T-helper 1 cell treated with Interleukin-12 subunit alpha and Interleukin-12 subunit beta and Interleukin-4 antibody, amounts not matched to agents 30 ng/mL and 1 ng/mL, for 36 hours (primary cell): ENCODE measurements around the gene KLHL3. TPM values are rescaled to one million over a fixed set of nuclear protein-coding genes. Genes with fewer than 3 reads are reported as not detected.

Source experiments
- intact Hi-C: fragments of 100-400 bp; cut with micrococcal nuclease; formaldehyde crosslinking; loops from one replicate; pipeline ENCODE4 v1.15.1; 2024
- total RNA-seq: library from RNA; stranded (reverse); gene quantifications from 2 replicates; pipeline ENCODE4 v1.2.3, GENCODE V29; 2022

The KLHL3 gene
- total RNA-seq, 1 donor from 2014 or later: 3.8 TPM

DNA sequence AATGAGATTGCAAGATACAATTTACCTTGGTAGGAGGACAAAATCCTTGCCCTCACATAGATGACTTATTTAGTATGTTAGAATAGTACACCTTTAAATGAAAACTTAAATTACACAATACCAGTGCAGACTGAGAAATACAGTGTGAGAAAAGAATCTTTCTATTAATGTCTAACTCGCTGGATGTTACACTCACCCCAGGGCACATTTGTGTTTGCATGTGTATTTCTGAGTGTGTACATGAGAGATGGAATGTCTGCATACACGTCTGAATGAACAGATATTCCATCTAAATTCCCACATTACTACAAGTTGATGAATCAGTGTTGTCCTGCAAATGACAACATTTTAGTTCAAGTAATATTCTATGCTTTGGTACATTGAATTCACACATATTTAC, 99.8 kb downstream of the KLHL3 start:
- intact Hi-C loops: no loop called here

DNA sequence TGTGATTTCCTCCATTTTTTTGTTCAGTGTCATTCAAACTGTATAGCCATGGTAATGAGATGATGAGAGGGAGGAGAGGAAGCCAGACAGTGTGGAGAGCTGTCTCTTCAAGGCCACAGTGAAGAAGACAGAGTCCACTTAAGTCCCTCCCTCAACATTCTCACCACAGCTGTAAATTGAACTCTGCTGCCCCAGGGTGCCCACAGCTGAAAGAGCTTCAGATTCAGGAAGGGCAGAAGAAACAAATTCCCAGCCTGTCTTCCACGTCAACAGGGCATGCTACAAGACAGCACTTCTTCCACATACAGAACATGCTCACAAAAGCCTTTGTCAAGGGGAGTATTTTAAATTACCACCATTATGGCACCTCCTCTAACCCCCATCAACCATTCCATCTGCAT, 100.4 kb downstream of the KLHL3 start:
- intact Hi-C loops: no loop called here

DNA sequence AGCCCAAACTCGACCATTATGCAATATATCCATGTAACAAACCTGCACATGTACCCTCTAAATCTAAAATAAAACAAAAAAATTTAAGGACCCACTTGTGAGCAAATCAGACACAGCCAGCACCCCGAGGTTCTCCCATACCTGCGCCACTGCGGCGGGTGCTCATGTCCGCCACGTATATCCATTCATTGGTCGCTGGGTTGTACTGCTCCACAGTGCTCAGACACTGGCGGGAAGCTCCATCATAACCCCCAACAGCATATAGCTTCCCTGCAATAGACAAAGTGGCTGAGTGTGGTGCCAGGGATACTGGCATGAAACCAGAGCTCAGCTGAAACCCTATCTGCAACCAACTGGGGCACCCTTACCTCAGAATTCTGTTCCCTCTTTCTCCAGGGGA, 102.0 kb downstream of the KLHL3 start:
- intact Hi-C loops: no loop called here

DNA sequence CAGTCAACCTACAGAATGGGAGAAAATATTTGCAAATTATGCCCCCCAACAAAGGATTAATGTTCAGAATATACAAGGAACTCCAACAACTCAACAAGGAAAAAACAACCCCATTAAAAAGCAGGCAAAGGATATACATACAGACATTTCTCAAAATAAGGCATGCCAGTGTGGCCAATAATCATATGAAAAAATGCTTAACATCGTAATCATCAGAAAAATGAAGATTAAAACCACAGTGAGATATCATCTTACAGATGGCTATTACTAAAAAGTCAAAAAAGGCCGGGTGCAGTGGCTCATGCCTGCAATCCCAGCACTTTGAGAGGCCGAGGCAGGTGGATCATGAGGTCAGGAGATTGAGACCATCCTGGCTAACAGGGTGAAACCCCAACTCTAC, 103.2 kb downstream of the KLHL3 start:
- intact Hi-C loops: no loop called here

DNA sequence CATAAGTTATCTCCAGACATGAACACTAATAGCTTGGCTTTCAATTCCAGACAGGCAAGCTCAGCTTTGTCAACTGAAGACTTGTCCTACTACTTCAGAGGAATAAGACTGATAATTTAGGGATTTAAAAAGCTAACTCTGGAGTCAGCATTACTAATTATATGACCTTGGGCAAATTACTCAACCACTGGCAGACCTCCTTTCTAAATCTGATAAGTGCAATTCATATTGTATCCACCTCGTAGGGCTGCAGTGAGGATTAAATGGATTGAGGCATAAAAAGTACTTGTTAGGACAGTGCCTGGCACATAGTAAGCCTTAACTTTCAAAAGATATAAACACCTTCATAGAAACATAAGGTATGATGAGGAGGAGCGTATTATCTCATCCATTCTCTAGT, 104.4 kb downstream of the KLHL3 start:
- intact Hi-C loops: no loop called here

DNA sequence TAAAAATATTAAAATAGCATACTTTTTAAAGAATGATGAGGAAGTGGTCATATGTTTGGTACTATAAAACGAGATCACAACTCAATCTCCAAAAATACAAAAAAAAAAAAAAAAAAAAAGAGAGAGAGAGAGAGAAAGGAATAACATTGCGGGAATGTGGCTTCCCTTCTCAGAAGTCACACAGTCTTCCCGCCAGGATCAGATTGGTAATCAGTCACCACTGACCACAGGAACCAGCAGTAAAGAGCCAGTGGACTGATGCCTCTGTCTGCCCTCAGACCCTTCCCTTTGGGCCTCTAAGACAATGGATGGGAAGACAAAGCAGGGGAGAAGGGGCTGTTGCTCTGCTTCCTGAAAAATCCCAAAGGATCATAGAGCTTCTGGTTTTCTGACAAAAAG, 104.9 kb downstream of the KLHL3 start:
- intact Hi-C loops: no loop called here

DNA sequence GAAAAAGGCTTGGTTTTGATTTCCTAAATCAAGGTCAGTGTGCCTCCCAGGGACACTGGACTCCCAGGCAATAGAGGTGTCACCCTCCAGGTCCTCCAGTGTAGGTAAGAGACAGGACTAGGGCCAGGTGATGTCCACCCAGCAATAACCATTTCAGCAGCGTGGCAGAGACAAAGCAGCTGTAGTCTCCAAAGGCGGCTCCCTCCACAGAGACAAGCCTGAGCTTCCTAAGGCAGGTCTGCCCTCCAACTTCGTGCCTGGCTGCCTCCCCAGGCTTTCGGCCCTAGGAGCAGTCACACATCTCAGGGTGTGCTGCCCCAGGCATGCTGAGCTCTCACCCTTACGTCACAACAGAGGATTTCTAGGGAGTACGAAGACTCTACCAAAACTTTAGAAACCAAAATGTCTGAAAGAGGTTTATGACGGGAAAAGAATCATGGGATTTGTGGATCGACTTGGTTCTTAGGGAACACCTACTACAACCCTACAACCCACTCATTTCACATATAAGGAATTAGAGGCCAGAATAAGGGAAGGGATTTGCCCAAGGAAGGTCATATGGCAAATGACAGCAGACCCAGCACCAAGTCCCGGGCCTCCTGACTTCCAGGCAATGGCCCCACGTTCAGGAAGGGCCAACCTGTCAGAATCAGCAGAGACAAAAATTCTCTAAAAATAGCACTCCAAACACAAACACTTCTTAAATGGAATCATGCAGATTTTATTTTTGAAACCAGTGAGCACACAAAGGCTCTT, 105.5 kb downstream of the KLHL3 start:
- intact Hi-C loops: no loop called here

DNA sequence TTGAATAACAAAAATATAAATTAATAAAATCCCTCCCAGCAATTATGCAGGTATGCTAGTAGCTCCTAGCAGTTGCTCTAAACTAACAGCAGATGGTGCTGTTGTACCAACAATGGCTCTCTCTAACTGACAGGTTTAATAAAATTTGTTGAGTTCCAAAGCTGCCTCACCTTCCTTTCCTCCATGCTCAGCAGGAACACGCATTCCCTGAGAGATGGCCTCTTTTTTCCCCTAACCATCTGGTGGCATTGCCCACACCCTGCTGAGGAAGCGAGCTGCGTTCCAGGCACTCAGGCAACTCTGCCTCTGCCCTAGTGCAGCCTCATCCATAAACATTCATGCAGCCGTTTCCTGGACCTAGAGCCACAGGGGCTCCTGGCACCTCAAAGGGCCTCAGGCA, 106.2 kb downstream of the KLHL3 start:
- intact Hi-C loops: loop anchor here (1.0 kb wide), 6 partner anchors 31 to 549 kb away; partner anchors contain the start of gene BRD8

DNA sequence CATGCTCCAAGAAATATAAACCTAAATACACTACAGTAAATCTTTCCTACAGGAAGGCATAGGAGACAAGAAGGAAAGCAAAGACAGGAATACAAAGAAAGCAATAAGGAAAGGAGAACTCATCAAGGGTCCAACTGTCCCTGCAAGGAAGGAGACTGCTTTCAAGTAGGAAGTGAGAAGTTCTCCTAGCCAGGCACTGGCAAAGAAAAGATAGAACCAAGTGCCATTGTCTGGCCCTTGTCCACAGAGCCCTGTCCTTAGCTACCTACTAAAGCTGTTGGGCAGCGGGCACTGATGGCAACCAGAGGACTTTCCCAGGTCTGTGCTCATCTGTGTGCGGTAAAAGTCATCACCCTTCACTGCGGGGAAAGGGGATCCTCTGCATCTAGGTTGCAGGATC, 108.2 kb downstream of the KLHL3 start:
- intact Hi-C loops: no loop called here

DNA sequence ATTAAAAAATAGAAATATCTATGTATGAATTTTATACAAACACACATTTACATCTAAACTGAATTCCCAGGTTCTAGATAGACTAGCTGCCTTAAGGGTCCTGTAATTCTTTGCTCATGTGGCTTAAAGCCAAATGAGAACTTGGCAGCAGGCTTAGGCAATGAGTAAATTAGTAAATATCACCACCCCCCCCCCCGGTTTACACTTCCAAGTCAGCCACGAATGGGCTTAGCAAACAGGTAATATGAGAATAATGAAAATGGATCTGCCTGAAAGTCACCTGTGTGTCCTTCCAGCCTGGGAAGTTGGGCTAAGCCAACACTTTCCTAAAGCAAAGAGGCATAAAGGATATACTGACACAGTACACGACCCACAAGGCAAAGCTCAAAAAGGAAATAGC, 108.6 kb downstream of the KLHL3 start:
- intact Hi-C loops: no loop called here

DNA sequence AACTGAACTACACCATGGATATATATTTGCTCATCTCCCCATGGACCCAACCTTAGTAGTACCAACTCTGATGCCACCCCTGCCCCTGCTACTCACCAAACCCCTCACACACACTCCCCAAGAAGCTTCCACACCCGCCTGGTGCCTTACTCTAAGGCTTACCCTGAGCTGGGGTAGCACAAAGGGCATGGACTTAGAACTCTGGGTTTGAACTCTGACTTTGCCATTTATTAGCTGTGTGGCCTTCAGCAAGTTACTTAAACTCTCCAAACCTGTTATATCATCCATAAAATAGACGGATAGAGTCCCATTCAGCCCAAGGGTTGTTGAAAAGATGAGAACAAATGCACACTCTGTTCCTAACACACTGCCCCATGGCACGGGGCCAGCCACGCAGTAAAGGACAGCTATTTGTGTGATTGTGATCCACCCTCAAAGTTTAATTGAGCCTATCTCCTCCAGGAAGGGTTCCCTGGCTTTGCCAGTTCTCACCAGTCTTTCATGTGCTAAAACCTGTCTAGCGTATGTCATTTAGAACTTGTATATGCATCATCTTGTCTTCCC, 111.0 kb downstream of the KLHL3 start:
- intact Hi-C loops: no loop called here

DNA sequence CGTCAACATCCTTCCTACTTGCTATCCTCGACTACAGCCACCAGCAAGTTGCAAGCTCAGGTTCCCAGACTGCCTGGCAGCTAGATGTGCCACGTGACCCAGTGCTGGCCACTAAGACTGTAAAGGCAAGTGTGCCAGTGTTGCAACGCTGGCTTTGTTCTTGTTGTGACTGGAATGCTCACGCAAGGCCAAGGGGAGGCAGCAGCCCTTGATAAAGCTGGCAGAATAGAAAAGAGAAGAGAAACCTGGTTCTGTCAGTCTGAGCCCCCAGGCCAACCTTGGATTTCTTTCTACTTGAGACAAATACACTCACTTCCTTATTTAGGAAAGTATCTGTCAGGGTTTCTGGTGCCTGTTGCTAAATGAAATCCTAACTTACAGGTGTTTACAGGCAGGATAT, 113.0 kb downstream of the KLHL3 start:
- intact Hi-C loops: no loop called here

DNA sequence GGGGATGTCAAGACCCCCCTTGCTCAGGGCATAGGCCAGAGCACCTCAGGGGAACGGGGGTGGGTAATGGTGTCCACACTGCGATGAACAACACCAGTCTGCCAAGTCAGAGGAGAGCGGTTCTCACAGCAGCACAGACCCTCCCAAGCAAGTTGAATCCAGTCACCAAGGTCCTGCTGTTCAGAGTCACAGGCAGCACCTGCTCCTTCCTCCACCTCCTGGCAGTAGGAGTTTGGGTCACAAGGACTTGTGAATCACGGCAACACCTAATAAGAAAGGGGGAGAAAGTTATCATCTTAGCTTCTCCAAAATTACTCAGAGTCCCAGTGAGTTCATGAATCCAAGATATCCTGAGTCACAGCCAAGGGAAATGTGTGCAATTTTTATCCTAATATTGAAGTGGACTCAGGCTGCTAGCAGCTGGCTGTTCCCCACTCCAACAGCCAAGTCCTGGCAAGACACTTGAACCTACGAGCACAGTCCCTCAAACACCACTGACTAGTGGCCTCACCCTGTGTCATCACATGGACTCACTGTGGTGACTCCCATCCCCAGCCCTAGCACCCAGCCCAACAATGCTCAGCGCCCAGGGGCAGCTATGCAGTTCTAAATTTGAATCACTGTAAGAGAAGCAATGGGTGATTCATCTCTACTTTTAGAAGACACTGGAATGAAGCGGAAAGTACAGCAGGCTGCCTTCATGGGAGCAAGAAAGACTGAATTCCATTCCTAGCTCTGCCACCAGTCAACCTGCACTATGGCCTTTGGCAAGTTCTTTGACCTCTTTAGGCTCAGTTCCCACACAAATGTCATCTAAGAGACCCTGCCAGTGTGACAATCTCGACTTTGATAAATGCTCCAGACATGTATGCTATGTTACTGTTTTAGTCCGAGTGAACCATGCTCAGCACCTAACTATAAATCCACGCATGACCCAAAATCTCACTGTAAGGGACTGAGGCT, 113.7 kb downstream of the KLHL3 start:
- intact Hi-C loops: no loop called here

DNA sequence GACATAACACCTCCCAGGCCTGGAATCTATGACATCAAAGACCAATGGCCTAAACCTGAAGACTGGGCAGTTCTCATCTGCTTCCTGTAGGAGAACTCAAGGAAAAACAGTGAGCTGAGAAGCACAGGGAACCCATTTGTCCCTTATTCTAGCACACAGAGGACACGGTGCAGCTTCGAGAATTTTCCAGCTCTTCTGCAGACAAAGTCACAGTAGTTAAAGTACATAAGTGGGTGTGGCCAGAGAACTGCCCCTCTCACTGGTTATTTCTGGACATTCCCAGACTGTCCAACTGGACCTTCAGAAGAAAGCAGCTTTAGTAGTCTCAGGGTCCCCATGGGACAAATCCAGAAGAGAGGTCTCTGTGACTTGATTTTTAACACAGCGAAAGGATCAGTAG, 114.6 kb downstream of the KLHL3 start:
- intact Hi-C loops: no loop called here

DNA sequence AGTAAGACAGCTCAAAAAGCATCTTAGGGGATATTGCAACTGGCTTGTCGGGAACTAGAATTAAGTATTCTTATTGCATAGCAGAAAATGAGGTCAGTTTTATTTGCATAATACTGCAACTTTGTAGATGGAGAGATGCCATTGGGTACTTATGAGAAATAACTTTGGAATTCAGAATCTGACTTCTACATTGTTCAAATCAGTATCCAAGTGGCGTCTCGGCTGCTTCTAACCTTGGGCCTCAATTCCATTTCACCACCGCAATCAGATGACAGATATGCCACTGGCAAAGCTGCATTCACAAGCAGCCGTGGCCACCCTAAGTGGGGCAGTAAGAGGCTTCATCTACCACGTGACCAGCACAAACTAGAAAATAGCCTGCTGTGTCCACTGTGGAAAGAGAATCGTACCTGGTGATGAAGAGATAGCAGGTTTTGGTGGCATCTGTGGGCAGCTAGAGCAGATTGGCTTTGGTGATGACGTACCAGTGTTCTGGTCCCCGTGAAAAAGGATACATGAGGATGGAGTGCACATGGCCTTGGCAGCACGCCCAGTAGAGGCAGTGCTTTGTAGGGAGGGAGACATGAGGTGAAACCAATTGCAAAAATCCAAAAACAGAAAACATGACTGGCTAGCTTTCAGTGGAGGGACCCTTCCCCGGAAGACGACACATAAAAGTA, 116.6 kb downstream of the KLHL3 start:
- intact Hi-C loops: no loop called here

DNA sequence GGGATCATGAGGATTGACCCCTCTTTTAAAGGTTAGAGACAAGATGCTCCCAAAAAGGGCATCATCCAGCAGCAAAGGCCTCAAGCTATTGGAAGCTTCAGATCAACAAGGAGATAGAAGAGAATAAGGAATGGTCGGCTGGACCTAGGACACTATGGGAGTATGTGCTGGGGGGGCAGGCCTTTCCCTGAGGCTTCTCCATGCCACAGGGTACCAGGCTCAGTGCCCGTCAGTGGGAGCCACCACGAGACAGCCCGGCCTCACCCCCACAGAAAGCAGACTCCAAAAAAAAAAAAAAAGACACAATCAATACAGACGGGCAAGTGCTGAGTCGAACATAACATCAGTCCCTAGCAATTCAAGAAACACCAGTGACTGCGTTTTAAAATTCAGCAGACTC, 117.4 kb downstream of the KLHL3 start:
- intact Hi-C loops: no loop called here

DNA sequence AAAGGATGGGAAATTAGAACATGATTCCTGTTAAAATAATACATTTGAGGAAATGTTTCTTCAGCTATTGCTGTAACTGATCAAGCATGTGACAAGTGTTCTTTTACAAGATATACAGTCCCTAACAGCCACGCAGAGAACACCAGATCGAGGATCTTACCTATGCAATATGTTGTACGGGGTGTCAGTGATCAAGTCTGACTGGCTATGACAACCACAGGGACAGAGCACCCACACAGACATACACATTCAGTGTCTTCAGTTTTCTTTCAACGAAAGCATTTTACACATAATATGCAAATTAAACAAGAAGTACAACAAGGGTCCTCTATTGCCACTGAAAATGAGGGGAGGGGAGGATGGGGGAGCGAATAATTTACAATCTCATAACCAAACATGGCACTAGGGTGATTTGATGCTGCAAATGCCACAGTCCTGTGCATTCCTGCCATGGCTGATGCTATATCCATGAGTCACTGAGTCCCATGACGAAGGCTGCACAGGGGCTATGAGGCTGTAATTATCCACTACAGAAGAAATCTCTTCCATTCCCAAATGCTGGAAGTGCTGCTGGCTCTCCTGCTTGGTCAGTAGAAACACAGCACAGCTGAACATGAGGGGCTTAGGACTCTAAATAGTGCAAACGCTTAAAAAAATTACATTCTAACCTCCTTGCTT, 118.2 kb downstream of the KLHL3 start:
- intact Hi-C loops: no loop called here

DNA sequence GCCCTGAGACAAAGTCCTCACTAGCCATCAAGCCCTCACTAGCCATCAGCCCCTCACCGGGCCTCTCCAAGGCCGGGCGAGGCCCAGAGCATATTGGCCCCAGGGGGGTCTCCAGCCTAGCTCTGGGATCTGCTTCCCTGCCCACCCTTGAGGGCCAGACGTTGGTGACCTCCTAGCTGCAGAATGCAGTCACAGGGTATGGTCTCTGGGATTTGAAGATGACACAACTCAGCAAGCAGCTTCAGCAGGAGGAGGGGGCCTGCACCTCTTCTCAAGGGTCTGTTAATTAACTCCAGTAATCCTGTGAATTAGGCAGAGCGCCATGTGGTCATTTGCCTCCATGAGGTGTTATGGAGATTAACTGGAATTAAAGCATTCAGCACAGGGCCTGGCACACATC, 119.8 kb downstream of the KLHL3 start:
- intact Hi-C loops: no loop called here

DNA sequence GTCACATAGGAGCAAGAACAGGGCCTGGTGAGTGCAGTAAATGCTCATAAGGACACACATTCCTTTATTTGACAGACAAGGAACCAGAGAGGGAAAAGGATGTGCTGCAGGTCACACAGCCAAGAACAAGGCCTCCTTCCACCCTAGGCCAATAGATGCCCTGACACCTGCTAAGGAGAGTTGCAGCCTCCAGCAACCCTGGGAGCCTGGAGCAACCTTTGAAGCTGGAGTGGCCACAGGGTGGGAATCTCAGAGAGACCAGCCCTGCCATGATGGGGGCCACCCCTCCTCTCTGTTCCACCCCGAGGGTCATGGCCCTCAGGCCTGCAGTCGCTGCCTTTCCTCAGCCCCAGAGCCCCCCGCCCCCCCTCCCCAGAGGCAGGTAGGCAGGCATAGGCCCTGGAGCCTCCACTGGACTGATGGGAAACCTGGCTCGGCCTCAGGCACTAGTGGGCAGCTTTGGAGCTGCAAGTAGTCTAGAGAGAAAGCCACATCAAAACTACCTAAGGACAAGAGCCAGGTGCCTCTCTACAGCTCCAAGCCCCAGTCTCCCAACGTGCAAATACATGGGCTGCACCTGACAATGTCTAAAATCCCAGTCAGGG, 120.6 kb downstream of the KLHL3 start:
- intact Hi-C loops: no loop called here

DNA sequence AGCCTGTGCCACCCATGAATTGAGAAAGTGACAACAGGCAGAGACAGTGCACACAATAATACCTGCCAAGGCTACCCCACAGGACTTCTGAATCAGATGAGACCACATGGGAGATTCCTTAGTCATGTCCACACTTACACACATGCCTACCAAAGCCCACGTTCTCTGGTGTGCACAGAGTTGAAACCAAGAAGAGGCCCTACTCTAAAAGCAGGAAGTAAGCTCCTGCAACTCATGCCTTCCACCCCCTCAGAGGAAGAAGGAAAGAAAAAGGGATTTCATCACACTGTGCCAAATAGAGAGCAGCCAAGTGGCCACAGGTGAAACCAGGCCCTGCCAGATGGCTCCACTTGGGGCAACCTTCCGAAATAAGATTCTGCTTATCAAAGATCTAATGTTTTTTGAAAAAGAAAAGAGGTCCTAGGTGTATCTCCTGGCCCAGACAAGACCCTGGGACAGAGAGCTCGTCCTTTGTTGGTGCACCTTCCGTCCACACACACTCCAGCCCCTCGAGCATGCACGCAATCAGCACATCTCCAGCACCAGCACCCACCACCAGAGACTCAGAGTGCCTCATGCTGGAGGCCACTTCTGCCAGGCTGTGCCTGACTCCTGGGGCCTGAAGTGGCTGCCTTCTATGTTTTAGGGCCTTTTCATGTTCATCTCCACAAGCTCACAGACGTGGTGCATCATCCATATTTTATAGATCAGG, 122.2 kb downstream of the KLHL3 start:
- intact Hi-C loops: no loop called here
